Astrocyte (in vitro differentiated cells and primary cell): ENCODE results near the gene ABCC8.

Experiments used
- CTCF ChIP-seq: IDR thresholded peaks from 2 replicates; pipeline ENCODE4 v1.5.1; 2011; ENCODE audit warnings: low read depth, mild to moderate bottlenecking, inconsistent platforms, low read length, moderate library complexity; ENCODE audit not compliant: insufficient read depth
- EZH2 ChIP-seq: IDR thresholded peaks from 2 replicates; pipeline ENCODE4 v1.6.1; 2012; ENCODE audit warnings: mild to moderate bottlenecking, low read length, inconsistent platforms; ENCODE audit not compliant: insufficient read depth

- TF ChIP-seq CTCF: no peak
- no peak for TF ChIP-seq EZH2
Measured at GRCh38 chr11:17385492-17385891, 91.2 kb downstream of the ABCC8 start.
